Heart right ventricle (tissue), 16 donors: ENCODE data around the gene WNT5A. TPM values are rescaled to one million over a fixed set of nuclear protein-coding genes. Genes with fewer than 3 reads are reported as not detected.

ENCODE experiments used
- ATAC-seq, 8 donors: fragments of 200-7000 bp; cut with Tn5 transposase; one replicate each; pipeline ENCODE4 v1.9.1; 2020; ENCODE audit warnings: mild to moderate bottlenecking in 8 of 8, moderate library complexity in 8 of 8, moderate number of reproducible peaks in 1 of 8
- DNase-seq, 2 donors: peaks; one replicate each; pipeline ENCODE4 v3.0.0-alpha.2; 2020
- H3K27ac ChIP-seq, 10 donors: fragments of 200-600 bp; sonication (generic) in 2 of 10; one replicate each; pipeline versions ENCODE4 v1.5.0 to v1.8.0; 2020 to 2022; ENCODE audit warnings: mild to moderate bottlenecking in 3 of 10
- H3K27me3 ChIP-seq, 7 donors: fragments of 200-600 bp; one replicate each; pipeline ENCODE4 v1.8.0; 2021 to 2022; ENCODE audit warnings: mild to moderate bottlenecking in 2 of 7
- H3K36me3 ChIP-seq, 9 donors: fragments of 200-600 bp; sonication (generic) in 1 of 9; one replicate each; pipeline versions ENCODE4 v1.5.0 to v1.8.0; 2020 to 2022; ENCODE audit warnings: mild to moderate bottlenecking in 2 of 9
- H3K4me1 ChIP-seq, 9 donors: fragments of 200-600 bp; sonication (generic) in 1 of 9; one replicate each; pipeline versions ENCODE4 v1.5.0 to v1.8.0; 2020 to 2022; ENCODE audit warnings: mild to moderate bottlenecking in 4 of 9
- H3K4me3 ChIP-seq, 10 donors: fragments of 200-600 bp; sonication (generic) in 2 of 10; one replicate each; pipeline versions ENCODE4 v1.5.0 to v1.8.0; 2020 to 2022; ENCODE audit warnings: mild to moderate bottlenecking in 7 of 10, moderate library complexity in 2 of 10
- H3K9me3 ChIP-seq, 11 donors: fragments of 200-600 bp in 10 of 11; sonication (generic) in 2 of 11; one replicate each; pipeline versions ENCODE4 v1.5.0 to v1.8.0; 2013 to 2022; ENCODE audit warnings: mild to moderate bottlenecking in 2 of 11, control low read depth in 1 of 11, moderate library complexity in 1 of 11
- WGBS, 2 donors: extraction: QIAGEN DNeasy Blood & Tissue Kit; methylation state at CpG; one replicate each; pipeline ENCODE4 v1.1.7; 2013; ENCODE audit warnings: inconsistent platforms in 1 of 2; 5-methylcytosine and 5-hydroxymethylcytosine counted together
- intact Hi-C, 10 donors: fragments of 100-400 bp; cut with DNase I; formaldehyde crosslinking; loops; one replicate each; pipeline versions ENCODE4 v1.11.1 to v1.14.2; 2022
- polyA plus RNA-seq, 2 donors: library from polyadenylated mRNA; stranded (reverse); fragments of 200-250 nt; gene quantifications; one replicate each; pipeline ENCODE4 v1.2.3, GENCODE V29; 2013
- total RNA-seq, 10 donors: library from RNA; stranded (reverse); fragmentation: NEBNext Ultra II Directional in 3 of 10; extraction: Animal tissue kit (Norgen Biotek cat#: 25700) in 3 of 10; gene quantifications; one replicate each; pipeline versions ENCODE4 v1.2.1 to v1.2.4, GENCODE V29; 2021 to 2023
- TF ChIP-seq, protein P1 (sequence below), 9 donors: fragments of 200-600 bp; sonication (generic) in 2 of 9; IDR thresholded peaks; one replicate each; pipeline versions ENCODE4 v1.5.0 to v1.8.0; 2021 to 2022; ENCODE audit warnings: antibody characterized with exemption in 9 of 9, mild to moderate bottlenecking in 5 of 9, moderate library complexity in 1 of 9
- donor health status: Arrhythmogenic right ventricular cardiomyopathy.
- donor health status: ischemic (EF 13 %, LVEDD 7.1; RV severe dilation, severe dysfunction).
- donor health status: healthy with polysubstance abuse.
- donor health status: DM: no; HTN: yes; CAD: no.
- donor health status: DM: no; HTN: no; CAD: no.
- donor health status: ischemic (EF 25% LVEDD 6.9; RV normal size, moderate dysfunction).
- donor health status: ischemic (EF 25% LVEDD 5.7; RV mildly dilated, moderate dysfunction).
- donor health status: healthy.
- donor health status: DM: yes; HTN: yes; CAD: no.
- donor health status: Ischemic cardiomyopathy.
- donor health status: ischemic (EF 35%, LVEDD 5.7; RV mildly dilated, moderate dysfunction).
- donor health status: nonischemic (EF 11% LVEDD 7.7; RV severe dilation, severe dysfunction).
- donor health status: DM: yes; HTN: yes; CAD: no.
- donor health status: PGD.
- donor health status: ischemic (EF 29% LVEDD 5.4; RV normal size, mild dysfunction).
- donor health status: nonischemic (EF 23%, LVEDD 6.1; RV moderate dilation, normal function).

The WNT5A gene
- total and polyA plus RNA-seq, 12 donors, result 0.33 to 5.9 (median 3.2) TPM

DNA sequence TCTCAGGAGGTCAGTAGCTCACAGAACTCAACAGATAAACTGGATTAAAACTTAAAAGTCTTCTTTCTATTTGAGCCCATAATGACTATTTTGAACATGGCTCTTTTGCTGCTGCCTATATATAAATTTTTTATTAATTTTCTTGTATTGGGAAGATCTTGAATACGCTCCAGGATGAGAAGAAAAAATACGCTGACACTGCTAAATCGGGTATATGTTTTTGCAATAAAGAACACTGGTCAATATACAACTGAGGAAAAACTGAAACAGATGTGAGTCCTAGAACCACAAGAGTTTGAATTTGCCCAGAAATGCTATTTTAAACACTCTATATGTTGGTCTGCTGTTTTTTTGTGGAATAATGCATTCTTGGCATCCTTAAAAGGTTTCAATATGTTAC, 20.6 kb downstream of the WNT5A start:
- Histone ChIP-seq H3K36me3 (no peaks in the 10 kb centered on the region), H3K4me3 (no peak overlapping the region), H3K27ac (no peak overlapping the region), H3K27me3 (no peaks in the 10 kb centered on the region), H3K9me3 (no peaks in the 10 kb centered on the region), H3K4me1 (peaks cover 0 to 3% (median 0%) of the 10 kb centered on the region in 9 donors)
- no peak for ATAC-seq
- intact Hi-C loops, result no loop called here
- no peak for DNase-seq
- 82 to 85% methylated on average over 3 of the region's 3 CpGs for WGBS, 2 donors
- TF ChIP-seq, protein P1, sequence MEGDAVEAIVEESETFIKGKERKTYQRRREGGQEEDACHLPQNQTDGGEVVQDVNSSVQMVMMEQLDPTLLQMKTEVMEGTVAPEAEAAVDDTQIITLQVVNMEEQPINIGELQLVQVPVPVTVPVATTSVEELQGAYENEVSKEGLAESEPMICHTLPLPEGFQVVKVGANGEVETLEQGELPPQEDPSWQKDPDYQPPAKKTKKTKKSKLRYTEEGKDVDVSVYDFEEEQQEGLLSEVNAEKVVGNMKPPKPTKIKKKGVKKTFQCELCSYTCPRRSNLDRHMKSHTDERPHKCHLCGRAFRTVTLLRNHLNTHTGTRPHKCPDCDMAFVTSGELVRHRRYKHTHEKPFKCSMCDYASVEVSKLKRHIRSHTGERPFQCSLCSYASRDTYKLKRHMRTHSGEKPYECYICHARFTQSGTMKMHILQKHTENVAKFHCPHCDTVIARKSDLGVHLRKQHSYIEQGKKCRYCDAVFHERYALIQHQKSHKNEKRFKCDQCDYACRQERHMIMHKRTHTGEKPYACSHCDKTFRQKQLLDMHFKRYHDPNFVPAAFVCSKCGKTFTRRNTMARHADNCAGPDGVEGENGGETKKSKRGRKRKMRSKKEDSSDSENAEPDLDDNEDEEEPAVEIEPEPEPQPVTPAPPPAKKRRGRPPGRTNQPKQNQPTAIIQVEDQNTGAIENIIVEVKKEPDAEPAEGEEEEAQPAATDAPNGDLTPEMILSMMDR (IDR thresholded peaks at IDR 0.05), result no peak

DNA sequence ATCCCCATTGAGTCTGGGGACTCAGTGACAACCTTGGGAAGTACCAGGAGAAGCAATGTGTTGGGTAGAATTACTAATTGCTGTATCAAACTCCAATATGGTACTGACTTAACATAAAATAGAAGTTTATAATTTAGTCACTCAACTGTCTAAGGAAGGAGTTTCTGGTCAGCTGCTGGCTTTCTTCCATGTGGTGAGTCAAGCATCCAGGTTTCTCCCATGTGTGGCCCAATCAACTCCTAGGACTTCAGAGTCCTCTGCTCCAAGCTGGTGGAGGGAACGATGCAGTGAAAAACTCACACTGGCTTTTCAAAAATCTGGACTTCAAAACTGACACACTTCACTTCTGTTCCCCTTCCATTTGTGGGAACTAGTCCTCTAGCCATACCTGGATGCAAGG, 25.2 kb downstream of the WNT5A start:
- Histone ChIP-seq H3K4me1 (no peaks in the 10 kb centered on the region), H3K4me3 (no peak overlapping the region), H3K27ac (no peak overlapping the region), H3K9me3 (no peaks in the 10 kb centered on the region), H3K36me3 (no peaks in the 10 kb centered on the region), H3K27me3 (no peaks in the 10 kb centered on the region)
- DNase-seq (no peak), ATAC-seq (no peak)
- 83 to 88% methylated on average over 1 of the region's 1 CpG for WGBS, 2 donors
- intact Hi-C loops, result loop anchor here in 1 of 10 donors (2.0 kb wide), 1 partner anchor 29 kb away; no protein-coding TSS in a partner anchor
- TF ChIP-seq, protein P1 (IDR thresholded peaks at IDR 0.05), result no peak

DNA sequence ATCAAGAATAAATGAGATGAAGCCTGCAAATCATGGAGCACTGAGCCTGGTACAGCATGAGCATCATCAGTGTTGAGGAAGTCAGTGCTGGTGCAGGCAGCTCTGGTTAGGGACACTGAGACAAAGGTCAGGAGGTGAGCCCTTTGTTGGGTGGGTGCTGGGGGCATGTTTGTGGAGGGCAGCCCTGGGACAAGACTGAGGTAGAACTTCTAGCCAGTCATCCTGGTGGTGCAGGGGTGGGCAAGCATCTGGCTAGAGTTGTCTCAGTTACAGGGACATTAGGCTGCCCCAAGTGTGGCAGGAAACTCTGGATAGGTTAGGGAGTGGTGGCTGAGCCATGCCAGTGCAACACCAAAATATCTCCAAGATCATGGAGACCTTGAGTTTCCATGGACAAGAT, 27.3 kb downstream of the WNT5A start:
- H3K27me3 ChIP-seq, result peaks cover 0 to 4% (median 0%) of the 10 kb centered on the region in 7 donors

DNA sequence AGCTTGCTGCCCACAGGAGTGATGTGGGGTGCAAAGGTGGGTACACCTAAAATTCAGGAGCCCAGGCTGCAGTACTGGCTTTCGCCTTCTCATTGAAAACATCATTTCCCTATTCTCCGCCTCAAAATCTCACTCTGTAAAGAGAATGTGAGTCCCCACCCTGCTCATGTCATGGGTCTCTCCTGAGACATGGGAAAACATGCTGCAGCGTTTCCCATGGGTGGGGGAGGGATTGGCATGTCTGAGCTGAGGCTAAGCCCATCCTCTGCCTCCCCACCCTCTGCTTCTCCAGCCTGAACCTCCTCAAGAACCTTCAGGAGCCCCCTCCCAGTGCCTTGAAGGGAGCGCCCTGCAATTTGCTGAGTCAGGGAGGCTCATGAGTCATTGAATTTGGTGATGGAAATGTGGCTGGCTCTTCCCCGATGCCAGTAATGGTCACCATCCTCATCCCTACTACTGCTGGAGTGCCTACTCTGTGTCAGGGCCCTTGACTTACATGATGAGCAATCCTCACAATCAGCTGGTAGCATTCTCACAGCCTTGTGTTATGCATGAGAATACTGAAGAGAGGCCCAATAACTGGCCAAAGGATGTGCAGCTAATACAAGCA, 28.8 kb downstream of the WNT5A start:
- no peak for ATAC-seq
- Histone ChIP-seq H3K9me3 (no peaks in the 10 kb centered on the region), H3K4me3 (no peak overlapping the region), H3K36me3 (no peaks in the 10 kb centered on the region), H3K4me1 (no peaks in the 10 kb centered on the region), H3K27me3 (peaks cover 0 to 12% (median 0%) of the 10 kb centered on the region in 7 donors), H3K27ac (no peak overlapping the region)
- 69% methylated on average over 5 of the region's 5 CpGs for WGBS, 2 donors
- no peak for DNase-seq
- TF ChIP-seq, protein P1 (IDR thresholded peaks at IDR 0.05), result no peak
- intact Hi-C loops, result no loop called here

More for the DNA sequence above, 27.3 kb downstream of the WNT5A start:
- no peak overlapping the region for H3K27ac ChIP-seq
- no peaks in the 10 kb centered on the region for H3K9me3 ChIP-seq
- no peak overlapping the region for H3K4me3 ChIP-seq
- H3K4me1 ChIP-seq, result no peaks in the 10 kb centered on the region
- intact Hi-C loops, result loop anchor here in 1 of 10 donors (2.0 kb wide), 1 partner anchor 27 kb away; no protein-coding TSS in a partner anchor
- no peaks in the 10 kb centered on the region for H3K36me3 ChIP-seq
- TF ChIP-seq, protein P1 (IDR thresholded peaks at IDR 0.05), result no peak
- DNase-seq (no peak), ATAC-seq (no peak)
